ENCODE results near the gene ANKRD53.

GRCh38 chr2:70957798-70958197 lies 20.6 kb upstream of the ANKRD53 start:
- TF ChIP-seq CTCF (IDR thresholded peaks at IDR 0.05; ENCODE audit: low read length) (no peak), EZH2phosphoT487 (IDR thresholded peaks at IDR 0.05; ENCODE audit: low read length) (no peak), EZH2 (optimal IDR thresholded peaks at IDR 0.05; ENCODE audit: low read depth, low read length) (no peak)

All from MM.1S (cell line).